Activated CD8-positive, alpha-beta memory T cell treated with anti-CD3 and anti-CD28 coated beads for 48 hours (primary cell): ENCODE measurements around the gene DNAL1.
"Not testable (repeated sequence)": the region's sequence is repeated elsewhere in the genome, so short reads cannot be mapped to it uniquely, and the experiment has no call there.

Experiments used
- DNase-seq, 3 experiments: peaks; one replicate each; pipeline ENCODE4 v3.0.0-alpha.2; 2020; ENCODE audit warnings: low read depth in 2 of 3, low spot score in 2 of 3

Gene DNAL1

GRCh38 chr14:73637830-73638229 is 7.0 kb upstream of the DNAL1 start:
- no peak for DNase-seq

GRCh38 chr14:73640796-73641365 is 3.9 kb upstream of the DNAL1 start:
- no peak for DNase-seq

- DNase-seq: no peak
These were observed 443 bp downstream of the DNAL1 start for GRCh38 chr14:73645248-73645610.

- DNase-seq: no peak
These were observed 6.2 kb downstream of the DNAL1 start for GRCh38 chr14:73651005-73651404.

- no peak for DNase-seq
These were observed 11.1 kb downstream of the DNAL1 start for GRCh38 chr14:73655851-73656250.

GRCh38 chr14:73659202-73659601 is 14.4 kb downstream of the DNAL1 start:
- DNase-seq: not testable (repeated sequence)

GRCh38 chr14:73660511-73660910 is 15.7 kb downstream of the DNAL1 start:
- no peak for DNase-seq

- no peak for DNase-seq
These were observed 17.1 kb downstream of the DNAL1 start for GRCh38 chr14:73661872-73662271.

- no peak for DNase-seq
These were observed 17.7 kb downstream of the DNAL1 start for GRCh38 chr14:73662487-73662943.

GRCh38 chr14:73663548-73664212 is 18.9 kb downstream of the DNAL1 start:
- DNase-seq: no peak

GRCh38 chr14:73665130-73665529 is 20.3 kb downstream of the DNAL1 start:
- no peak for DNase-seq

GRCh38 chr14:73666583-73666982 is 21.8 kb downstream of the DNAL1 start:
- no peak for DNase-seq

- no peak for DNase-seq
These were observed 23.1 kb downstream of the DNAL1 start for GRCh38 chr14:73667854-73668253.

- DNase-seq: no peak
These were observed 30.2 kb downstream of the DNAL1 start for GRCh38 chr14:73674986-73675385.

GRCh38 chr14:73678698-73679097 is 33.9 kb downstream of the DNAL1 start:
- DNase-seq: no peak

- DNase-seq: no peak
These were observed 36.0 kb downstream of the DNAL1 start for GRCh38 chr14:73680821-73681220.

- no peak for DNase-seq
These were observed 39.8 kb downstream of the DNAL1 start for GRCh38 chr14:73684627-73685026.

GRCh38 chr14:73685328-73685727 is 40.5 kb downstream of the DNAL1 start:
- no peak for DNase-seq

GRCh38 chr14:73686901-73687300 is 42.1 kb downstream of the DNAL1 start:
- DNase-seq: no peak

- no peak for DNase-seq
These were observed 49.3 kb downstream of the DNAL1 start for GRCh38 chr14:73694083-73694482.

- no peak for DNase-seq
These were observed 50.3 kb downstream of the DNAL1 start for GRCh38 chr14:73695082-73695481.

- no peak for DNase-seq
These were observed 51.2 kb downstream of the DNAL1 start for GRCh38 chr14:73695997-73696396.
